ENCODE data around the gene PSD2.
A peak's percentile ranks its signal among the peaks of the same experiment; 100 is the strongest.

PSD2 gene

DNA sequence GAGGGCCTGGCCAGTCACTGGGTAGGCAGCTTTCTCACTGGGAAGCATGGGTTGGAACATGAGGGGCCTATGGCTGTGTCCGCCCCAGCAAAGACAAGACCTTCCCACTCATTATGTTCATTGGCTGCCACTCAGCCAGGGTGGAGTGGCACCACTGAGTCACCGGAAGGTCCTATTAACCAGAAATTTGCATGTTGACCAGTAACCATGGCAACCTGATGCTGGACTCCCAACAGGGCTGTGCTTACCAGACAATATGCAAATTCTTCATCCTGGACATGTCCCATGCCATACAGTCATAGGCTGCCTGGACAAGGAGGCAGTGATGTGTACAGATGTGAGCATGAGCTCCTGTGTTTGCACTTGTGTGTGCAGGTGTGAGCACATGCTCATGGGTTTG lies 66.7 kb downstream of the PSD2 start:
- no peak for DNase-seq (ENCODE audit: low read depth, low spot score)
- H3K36me3 ChIP-seq (ENCODE audit: insufficient read depth, insufficient read length, low read length): no peaks in the 10 kb centered on the region
- H3K27me3 ChIP-seq (ENCODE audit: insufficient read depth, insufficient read length): no peaks in the 10 kb centered on the region
- no peaks in the 10 kb centered on the region for H3K9me3 ChIP-seq (ENCODE audit: insufficient read depth, low read length)
- TF ChIP-seq YY1 (IDR thresholded peaks at IDR 0.05; ENCODE audit: insufficient read depth, insufficient read length) (no peak), ZNF274 (IDR thresholded peaks at IDR 0.05; ENCODE audit: low read depth, low read length) (no peak), SUZ12 (IDR thresholded peaks at IDR 0.05; ENCODE audit: extremely low read depth, insufficient read depth, insufficient read length) (no peak)
- peaks cover 5% of the 10 kb centered on the region for H3K4me1 ChIP-seq (ENCODE audit: insufficient read depth, insufficient read length)
- no peak overlapping the region for H3K4me3 ChIP-seq (ENCODE audit: insufficient read length, low read depth)
- H3K9ac ChIP-seq (ENCODE audit: insufficient read length, low read depth): no peak overlapping the region

GRCh38 chr5:139862803-139863202 lies 67.2 kb downstream of the PSD2 start:
- no peak for DNase-seq (ENCODE audit: low read depth, low spot score)
- Histone ChIP-seq H3K9me3 (ENCODE audit: insufficient read depth, low read length) (no peaks in the 10 kb centered on the region), H3K36me3 (ENCODE audit: insufficient read depth, insufficient read length, low read length) (no peaks in the 10 kb centered on the region), H3K4me3 (ENCODE audit: insufficient read length, low read depth) (no peak overlapping the region), H3K27me3 (ENCODE audit: insufficient read depth, insufficient read length) (no peaks in the 10 kb centered on the region), H3K4me1 (ENCODE audit: insufficient read depth, insufficient read length) (peaks cover 5% of the 10 kb centered on the region), H3K9ac (ENCODE audit: insufficient read length, low read depth) (no peak overlapping the region)
- TF ChIP-seq SUZ12 (IDR thresholded peaks at IDR 0.05; ENCODE audit: extremely low read depth, insufficient read depth, insufficient read length) (no peak), YY1 (IDR thresholded peaks at IDR 0.05; ENCODE audit: insufficient read depth, insufficient read length) (no peak), ZNF274 (IDR thresholded peaks at IDR 0.05; ENCODE audit: low read depth, low read length) (no peak)

GRCh38 chr5:139863361-139863760 lies 67.8 kb downstream of the PSD2 start:
- Histone ChIP-seq H3K9me3 (ENCODE audit: insufficient read depth, low read length) (no peaks in the 10 kb centered on the region), H3K36me3 (ENCODE audit: insufficient read depth, insufficient read length, low read length) (no peaks in the 10 kb centered on the region), H3K27me3 (ENCODE audit: insufficient read depth, insufficient read length) (no peaks in the 10 kb centered on the region), H3K4me3 (ENCODE audit: insufficient read length, low read depth) (no peak overlapping the region), H3K9ac (ENCODE audit: insufficient read length, low read depth) (no peak overlapping the region), H3K4me1 (ENCODE audit: insufficient read depth, insufficient read length) (peaks cover 5% of the 10 kb centered on the region)
- DNase-seq (ENCODE audit: low read depth, low spot score): no peak
- TF ChIP-seq YY1 (IDR thresholded peaks at IDR 0.05; ENCODE audit: insufficient read depth, insufficient read length): no peak
- TF ChIP-seq ZNF274 (IDR thresholded peaks at IDR 0.05; ENCODE audit: low read depth, low read length): no peak
- no peak for TF ChIP-seq SUZ12 (IDR thresholded peaks at IDR 0.05; ENCODE audit: extremely low read depth, insufficient read depth, insufficient read length)

DNA sequence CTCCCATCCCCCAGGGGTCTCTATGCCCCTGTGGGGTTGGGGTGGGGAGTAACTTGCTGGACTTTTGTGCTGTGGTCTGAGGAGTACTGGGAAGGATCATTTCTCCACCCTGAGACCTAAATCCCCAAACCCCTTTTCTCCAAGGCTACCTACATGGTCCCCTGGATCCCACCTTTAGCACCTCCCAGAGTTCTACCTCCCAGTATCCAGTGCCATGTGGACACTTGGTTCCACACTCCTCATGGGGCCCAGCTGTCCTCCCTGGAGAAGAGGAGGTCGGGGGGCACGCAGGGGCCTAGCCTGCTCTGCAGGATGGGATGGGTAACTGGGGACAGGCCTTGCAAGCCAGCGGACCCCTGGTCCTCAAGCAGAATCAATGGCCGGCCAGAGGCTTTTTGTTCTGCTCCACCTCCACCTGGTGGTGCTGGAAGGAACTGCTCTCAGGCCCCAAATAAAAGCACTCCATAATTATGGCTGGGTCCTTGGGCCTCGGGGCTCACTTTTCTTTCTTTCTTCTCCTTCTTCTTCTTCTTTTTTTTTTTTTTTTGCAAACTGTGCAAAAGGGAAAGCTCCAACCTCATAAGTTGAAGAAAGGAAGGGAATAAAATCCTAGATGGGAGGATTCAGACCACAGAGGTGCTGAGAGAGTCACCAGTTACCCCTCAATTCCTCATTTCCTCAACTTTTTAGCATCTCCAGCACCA lies 68.4 kb downstream of the PSD2 start:
- H3K9me3 ChIP-seq (ENCODE audit: insufficient read depth, low read length): no peaks in the 10 kb centered on the region
- no peak overlapping the region for H3K4me3 ChIP-seq (ENCODE audit: insufficient read length, low read depth)
- H3K9ac ChIP-seq (ENCODE audit: insufficient read length, low read depth): no peak overlapping the region
- no peaks in the 10 kb centered on the region for H3K27me3 ChIP-seq (ENCODE audit: insufficient read depth, insufficient read length)
- H3K36me3 ChIP-seq (ENCODE audit: insufficient read depth, insufficient read length, low read length): no peaks in the 10 kb centered on the region
- peak; percentile 43 for DNase-seq (ENCODE audit: low read depth, low spot score)
- TF ChIP-seq YY1 (IDR thresholded peaks at IDR 0.05; ENCODE audit: insufficient read depth, insufficient read length) (no peak), SUZ12 (IDR thresholded peaks at IDR 0.05; ENCODE audit: extremely low read depth, insufficient read depth, insufficient read length) (no peak), ZNF274 (IDR thresholded peaks at IDR 0.05; ENCODE audit: low read depth, low read length) (no peak)
- peaks cover 5% of the 10 kb centered on the region for H3K4me1 ChIP-seq (ENCODE audit: insufficient read depth, insufficient read length)

- H3K9me3 ChIP-seq (ENCODE audit: insufficient read depth, low read length): no peaks in the 10 kb centered on the region
- no peak for DNase-seq (ENCODE audit: low read depth, low spot score)
- peaks cover 5% of the 10 kb centered on the region for H3K4me1 ChIP-seq (ENCODE audit: insufficient read depth, insufficient read length)
- TF ChIP-seq YY1 (IDR thresholded peaks at IDR 0.05; ENCODE audit: insufficient read depth, insufficient read length) (no peak), SUZ12 (IDR thresholded peaks at IDR 0.05; ENCODE audit: extremely low read depth, insufficient read depth, insufficient read length) (no peak), ZNF274 (IDR thresholded peaks at IDR 0.05; ENCODE audit: low read depth, low read length) (no peak)
- H3K27me3 ChIP-seq (ENCODE audit: insufficient read depth, insufficient read length): no peaks in the 10 kb centered on the region
- H3K9ac ChIP-seq (ENCODE audit: insufficient read length, low read depth): no peak overlapping the region
- H3K36me3 ChIP-seq (ENCODE audit: insufficient read depth, insufficient read length, low read length): no peaks in the 10 kb centered on the region
- H3K4me3 ChIP-seq (ENCODE audit: insufficient read length, low read depth): no peak overlapping the region
Observed at GRCh38 chr5:139864716-139865483, 69.3 kb downstream of the PSD2 start.

DNA sequence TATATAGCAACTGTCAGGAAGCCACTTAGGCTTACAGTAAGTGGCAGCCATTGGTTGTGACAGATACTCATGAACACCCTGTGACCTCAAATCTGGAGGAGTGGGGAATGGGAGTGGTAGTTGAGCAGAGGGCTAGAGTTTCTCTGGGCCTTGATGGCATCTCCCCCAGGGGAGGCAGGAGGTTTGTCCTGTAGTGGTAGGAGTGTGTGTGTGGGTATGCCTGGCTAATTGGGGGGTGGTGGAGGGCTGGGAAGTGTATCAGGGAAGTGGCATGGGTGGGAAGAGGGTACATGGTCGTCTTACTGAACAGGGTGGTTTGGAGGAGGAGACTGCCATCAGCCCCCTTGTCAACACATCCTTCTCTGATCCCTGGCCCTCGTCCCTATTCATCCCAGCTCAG lies 71.5 kb downstream of the PSD2 start:
- no peak for DNase-seq (ENCODE audit: low read depth, low spot score)
- no peak for TF ChIP-seq YY1 (IDR thresholded peaks at IDR 0.05; ENCODE audit: insufficient read depth, insufficient read length)
- no peak for TF ChIP-seq SUZ12 (IDR thresholded peaks at IDR 0.05; ENCODE audit: extremely low read depth, insufficient read depth, insufficient read length)
- no peak for TF ChIP-seq ZNF274 (IDR thresholded peaks at IDR 0.05; ENCODE audit: low read depth, low read length)
- no peak overlapping the region for H3K4me3 ChIP-seq (ENCODE audit: insufficient read length, low read depth)

GRCh38 chr5:139867581-139867980 lies 72.0 kb downstream of the PSD2 start:
- peaks cover 7% of the 10 kb centered on the region for H3K4me1 ChIP-seq (ENCODE audit: insufficient read depth, insufficient read length)
- peaks cover 3% of the 10 kb centered on the region for H3K27me3 ChIP-seq (ENCODE audit: insufficient read depth, insufficient read length)
- TF ChIP-seq YY1 (IDR thresholded peaks at IDR 0.05; ENCODE audit: insufficient read depth, insufficient read length): no peak
- no peaks in the 10 kb centered on the region for H3K36me3 ChIP-seq (ENCODE audit: insufficient read depth, insufficient read length, low read length)
- no peak overlapping the region for H3K9ac ChIP-seq (ENCODE audit: insufficient read length, low read depth)
- DNase-seq (ENCODE audit: low read depth, low spot score): no peak
- no peaks in the 10 kb centered on the region for H3K9me3 ChIP-seq (ENCODE audit: insufficient read depth, low read length)
- no peak overlapping the region for H3K4me3 ChIP-seq (ENCODE audit: insufficient read length, low read depth)

More for the DNA sequence above, 71.5 kb downstream of the PSD2 start:
- H3K36me3 ChIP-seq (ENCODE audit: insufficient read depth, insufficient read length, low read length): no peaks in the 10 kb centered on the region
- peaks cover 9% of the 10 kb centered on the region for H3K4me1 ChIP-seq (ENCODE audit: insufficient read depth, insufficient read length)
- H3K9ac ChIP-seq (ENCODE audit: insufficient read length, low read depth): no peak overlapping the region
- peaks cover 3% of the 10 kb centered on the region for H3K27me3 ChIP-seq (ENCODE audit: insufficient read depth, insufficient read length)
- H3K9me3 ChIP-seq (ENCODE audit: insufficient read depth, low read length): no peaks in the 10 kb centered on the region

All from NT2/D1 (cell line).